Peyer's patch (tissue), 4 donors: ENCODE data around the gene BMP7.

ENCODE experiments used
- CTCF ChIP-seq, 6 experiments: fragments of 450-650 bp in 4 of 6; fragments of 200-600 bp in 2 of 6; sonication (generic) in 1 of 6; IDR thresholded peaks; one replicate each; pipeline ENCODE4 v1.5.1; 2017 to 2019; ENCODE audit warnings: antibody characterized with exemption in 6 of 6, mild to moderate bottlenecking in 3 of 6, moderate library complexity in 1 of 6
- POLR2A ChIP-seq, 2 donors: fragments of 450-650 bp; IDR thresholded peaks; one replicate each; pipeline ENCODE4 v1.5.1; 2017; ENCODE audit warnings: antibody characterized with exemption in 2 of 2, mild to moderate bottlenecking in 2 of 2, moderate library complexity in 2 of 2

GRCh38 chr20:57275813-57276212 lies 9.4 kb upstream of the BMP7 start:
- TF ChIP-seq CTCF (IDR thresholded peaks at IDR 0.05) (no peak), POLR2A (IDR thresholded peaks at IDR 0.05) (no peak)
